ENCODE data around the gene ABLIM1.

Gene ABLIM1

GRCh38 chr10:114406455-114406854 is 251.6 kb downstream of the ABLIM1 start:
- no peak for DNase-seq (ENCODE audit: low read depth)

- DNase-seq (ENCODE audit: low read depth): no peak
Measured at GRCh38 chr10:114405011-114405350, 253.1 kb downstream of the ABLIM1 start.

DNA sequence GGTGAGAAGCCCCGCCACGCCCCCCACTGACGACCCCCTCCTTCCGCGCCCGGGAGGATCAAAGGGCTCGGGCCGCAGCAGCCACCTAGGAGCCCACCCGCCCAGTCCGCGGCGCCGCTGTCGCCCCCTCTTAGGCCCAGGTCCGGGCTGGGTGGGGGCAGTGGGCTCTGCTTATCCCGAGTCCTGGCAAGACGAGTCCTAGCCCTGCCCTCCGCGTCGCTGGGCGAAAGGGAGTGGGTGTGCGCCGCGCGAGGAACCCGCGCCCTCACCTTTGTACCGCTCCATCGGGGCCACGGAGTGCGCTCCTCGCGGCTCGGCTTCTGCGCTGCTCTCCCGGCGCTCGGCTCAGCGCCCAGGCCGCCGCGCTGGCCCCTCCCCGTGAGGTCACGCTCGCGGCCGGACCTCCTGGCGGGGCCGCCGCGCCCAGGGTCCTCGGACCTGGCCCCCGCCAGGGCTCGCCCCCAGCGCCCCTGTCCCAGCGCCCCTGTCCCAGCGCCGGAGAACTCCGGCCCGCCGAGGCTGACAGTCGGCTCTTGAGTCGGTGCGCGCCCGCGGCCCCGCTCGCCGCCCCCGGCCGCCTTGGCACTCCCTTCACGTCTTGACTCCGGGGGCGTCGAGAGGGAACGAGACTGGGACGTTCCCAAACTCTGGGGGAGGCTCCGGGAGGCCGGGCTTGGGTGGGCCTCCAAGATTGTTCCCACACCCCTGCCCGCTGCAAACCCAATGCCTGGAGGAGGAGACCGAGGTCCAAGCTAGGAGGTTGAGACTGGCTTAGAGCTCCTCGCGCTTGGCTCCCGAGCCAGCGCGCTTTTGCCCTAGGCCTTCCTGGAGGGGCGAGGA is 253.7 kb downstream of the ABLIM1 start, which contains the start of gene AFAP1L2:
Gene AFAP1L2 (minus strand): TSS at position 332 of the 840 bp plus-strand sequence. CDS start 47 bp downstream, at position 285.
- DNase-seq (ENCODE audit: low read depth): no peak

DNA sequence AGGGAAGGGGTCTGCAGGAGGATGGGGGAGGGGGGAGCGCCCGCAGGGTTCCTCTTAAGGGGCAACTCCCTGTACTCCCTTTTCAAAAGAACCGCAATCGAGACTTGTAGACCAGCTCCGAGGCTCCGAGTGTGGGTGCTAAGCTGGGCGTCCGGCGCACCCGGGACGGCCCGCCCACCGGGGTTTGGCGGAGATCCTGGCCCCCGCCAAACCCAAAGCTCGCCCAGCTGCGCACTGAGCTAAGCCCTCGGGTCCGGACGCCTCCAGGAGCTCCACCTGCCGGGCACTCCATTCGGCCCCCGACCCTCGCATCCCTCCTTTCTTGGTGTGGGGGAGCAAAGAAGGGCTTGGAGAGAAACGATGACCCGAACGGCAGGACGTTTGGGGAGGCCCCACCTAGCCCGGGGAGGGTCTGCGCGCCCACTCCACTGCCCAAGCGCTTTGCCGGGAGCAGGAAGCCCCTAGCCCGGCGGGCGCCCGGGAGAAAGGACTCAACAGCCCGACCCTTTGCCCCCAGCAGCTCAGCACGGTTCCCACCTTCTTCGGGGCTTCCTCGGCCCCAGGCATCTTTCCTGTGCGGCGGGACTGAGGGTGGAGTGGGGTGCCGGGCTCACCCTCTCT is 254.4 kb downstream of the ABLIM1 start:
- DNase-seq (ENCODE audit: low read depth): no peak

DNA sequence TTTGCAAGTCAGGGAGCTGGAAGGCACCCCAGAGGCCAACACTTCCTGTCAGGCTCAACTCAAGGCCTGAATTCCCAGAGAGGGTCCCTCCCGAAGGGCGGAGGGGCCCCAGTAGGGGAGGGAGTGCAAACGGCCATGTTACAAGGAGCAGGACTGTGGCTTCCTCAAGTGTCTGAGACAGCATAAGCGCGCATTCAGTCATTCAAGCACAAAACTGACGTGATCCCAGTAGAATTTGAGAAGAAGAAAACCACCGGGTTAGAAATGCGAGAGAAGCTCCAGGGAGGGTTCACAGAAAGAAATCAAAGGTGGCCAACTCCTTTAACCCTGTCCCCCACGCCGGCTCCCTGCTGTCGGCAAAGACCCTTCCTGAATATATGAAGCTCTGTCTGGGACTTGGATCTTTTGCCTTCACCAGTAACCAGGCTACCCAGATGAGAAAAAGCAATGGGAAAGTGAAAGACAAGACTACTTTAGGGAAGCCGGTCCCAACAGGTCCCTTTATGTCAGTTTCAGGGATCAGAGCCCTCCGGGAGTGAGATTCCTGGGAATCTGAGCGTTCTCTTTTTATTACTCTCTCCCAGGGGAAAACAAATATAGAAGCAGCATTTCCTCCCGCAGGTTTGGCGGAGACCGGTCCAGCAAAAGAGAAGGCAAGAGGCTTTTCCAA is 255.1 kb downstream of the ABLIM1 start:
- no peak for DNase-seq (ENCODE audit: low read depth)

DNA sequence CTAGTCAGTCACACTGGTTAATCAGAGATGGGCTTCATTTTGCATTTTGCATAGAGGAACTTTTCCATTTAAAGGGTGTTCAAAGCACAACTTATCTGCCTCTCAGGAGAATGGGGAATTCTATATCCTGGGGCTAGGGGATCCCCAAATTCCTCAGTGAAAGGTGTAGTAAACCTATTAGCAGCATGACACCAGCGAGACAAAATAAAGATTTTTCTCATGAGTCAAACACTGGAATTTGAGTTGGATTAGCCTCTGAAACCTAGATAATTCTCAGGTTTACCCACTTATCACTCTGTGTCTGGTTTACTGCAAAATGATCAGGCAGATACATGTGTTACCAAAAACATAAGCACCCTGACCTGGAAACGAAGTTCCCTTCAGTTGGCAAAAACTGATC is 255.8 kb downstream of the ABLIM1 start:
- no peak for DNase-seq (ENCODE audit: low read depth)

DNA sequence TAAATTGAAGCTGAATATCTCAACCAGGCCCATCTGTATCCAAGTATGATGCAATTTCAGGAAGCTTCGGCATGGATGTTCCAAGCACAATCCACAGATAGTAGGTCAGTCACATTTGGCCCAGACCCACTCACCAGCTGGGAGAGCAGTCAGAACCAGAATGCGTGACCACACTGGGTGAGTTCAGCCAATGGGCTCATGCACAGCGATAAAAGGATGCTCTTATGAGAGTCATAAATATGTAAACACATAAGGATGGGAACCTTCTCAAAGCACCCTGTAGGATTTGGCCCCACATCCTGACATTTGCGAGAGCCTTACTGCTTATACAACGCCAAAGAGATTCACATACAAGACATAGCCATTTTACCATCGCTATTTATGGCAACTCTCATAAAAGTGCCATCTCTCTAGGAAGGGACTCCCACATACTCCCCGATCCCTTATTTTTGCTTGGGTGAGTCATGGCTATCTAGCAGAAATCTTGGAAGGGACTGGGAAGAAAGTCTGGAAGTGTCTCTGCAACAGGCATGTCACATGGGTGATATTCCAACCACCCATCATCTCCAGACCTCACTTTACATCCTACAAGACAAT is 256.8 kb downstream of the ABLIM1 start:
- peak; percentile 35 for DNase-seq (ENCODE audit: low read depth)

- no peak for DNase-seq (ENCODE audit: low read depth)
Measured at GRCh38 chr10:114400091-114400490, 258.0 kb downstream of the ABLIM1 start.

DNA sequence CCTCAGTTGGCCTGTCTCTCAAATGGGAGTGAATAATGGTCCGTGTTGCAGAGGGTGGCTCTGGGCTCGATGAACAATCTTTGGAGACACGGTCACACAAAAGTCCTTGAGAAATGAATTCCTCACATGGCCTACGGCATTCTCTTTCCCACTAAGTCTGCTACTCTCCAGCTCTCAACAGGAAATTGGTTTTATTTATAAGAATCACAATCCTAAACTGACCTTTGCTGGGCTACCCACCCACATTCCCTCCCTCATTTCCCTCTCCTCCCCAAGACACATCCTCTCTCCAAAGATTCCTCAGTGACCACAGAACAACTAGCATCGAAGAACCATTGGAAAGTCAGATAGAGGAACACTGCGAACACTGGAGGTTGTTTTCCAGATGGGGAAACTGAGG is 258.5 kb downstream of the ABLIM1 start:
- no peak for DNase-seq (ENCODE audit: low read depth)

DNA sequence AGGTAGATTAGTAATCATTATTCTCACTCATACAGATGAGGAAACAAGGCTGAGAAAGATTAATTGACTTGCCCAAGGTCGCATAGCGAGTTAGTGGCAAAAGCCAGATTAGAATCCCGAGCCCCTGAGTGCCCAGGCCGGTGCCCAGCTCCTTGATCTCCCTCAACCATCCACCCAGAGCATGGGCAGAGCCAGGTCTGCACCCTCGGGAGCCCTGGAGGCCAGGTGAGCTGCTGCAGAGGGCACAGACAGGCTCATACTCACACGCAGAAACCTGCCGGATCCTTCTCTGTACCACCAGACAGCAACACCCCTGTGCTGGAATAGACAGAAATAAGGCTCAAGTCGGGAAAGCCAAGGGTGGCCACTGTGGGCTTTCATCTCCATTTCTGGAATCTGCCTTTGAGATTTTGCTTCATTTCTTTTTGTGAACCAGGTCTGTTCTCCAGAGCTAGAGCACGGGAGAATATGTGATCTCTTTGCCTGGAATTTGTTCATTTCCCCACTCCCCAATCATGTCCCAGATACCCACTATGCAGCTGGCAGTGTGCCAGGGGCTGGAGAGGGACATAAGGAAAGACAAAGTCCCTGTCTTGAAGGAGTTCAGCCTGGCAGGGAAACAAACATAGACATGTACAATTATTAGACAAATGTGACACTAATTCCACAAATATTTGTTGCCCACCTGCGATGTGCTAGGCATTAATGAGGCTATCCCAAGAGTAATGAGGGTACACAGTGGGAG is 259.3 kb downstream of the ABLIM1 start:
- no peak for DNase-seq (ENCODE audit: low read depth)

DNA sequence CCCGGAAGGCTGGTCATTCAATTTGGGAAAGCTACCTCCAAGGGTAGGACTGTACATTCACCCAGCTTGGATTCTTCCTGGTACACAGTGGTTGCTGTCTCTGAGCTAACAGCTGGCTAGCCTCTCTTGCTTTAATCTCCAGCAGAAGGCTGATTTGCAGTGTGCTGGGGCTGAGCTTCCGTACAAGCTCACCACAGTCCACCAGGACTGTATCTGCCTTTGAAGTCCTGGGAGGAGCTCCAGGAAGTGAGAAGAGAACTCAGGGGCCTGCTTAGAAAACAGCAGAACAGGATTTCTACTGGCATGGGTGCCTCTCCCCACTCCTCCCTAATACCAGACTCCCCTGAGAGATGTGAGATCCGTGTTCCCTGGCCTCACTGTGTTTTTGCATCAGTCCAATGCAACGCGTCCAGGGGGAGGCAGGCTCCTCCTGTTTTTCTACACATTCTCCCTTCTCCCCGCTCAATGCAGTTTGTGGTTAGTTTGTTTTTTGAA is 260.4 kb downstream of the ABLIM1 start:
- no peak for DNase-seq (ENCODE audit: low read depth)

DNA sequence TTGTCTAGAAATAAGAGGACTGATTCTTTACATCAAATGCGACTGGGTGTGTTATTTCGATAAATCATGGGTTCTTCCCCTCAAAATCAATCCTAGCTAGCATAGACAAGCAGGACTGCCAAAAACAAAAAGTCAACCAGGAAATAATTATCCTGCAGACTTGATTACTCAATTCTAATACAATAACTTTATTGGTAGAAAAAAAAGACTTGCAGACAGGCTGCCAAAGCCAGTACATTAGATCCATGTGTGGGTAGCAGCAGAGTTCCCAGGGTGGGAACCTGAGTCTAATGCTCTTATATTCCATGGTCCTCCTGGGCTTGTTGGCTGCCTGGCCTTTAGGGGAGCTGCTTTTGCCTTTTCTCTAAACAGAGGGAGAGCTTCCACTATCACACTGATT is 261.6 kb downstream of the ABLIM1 start:
- DNase-seq (ENCODE audit: low read depth): no peak

DNA sequence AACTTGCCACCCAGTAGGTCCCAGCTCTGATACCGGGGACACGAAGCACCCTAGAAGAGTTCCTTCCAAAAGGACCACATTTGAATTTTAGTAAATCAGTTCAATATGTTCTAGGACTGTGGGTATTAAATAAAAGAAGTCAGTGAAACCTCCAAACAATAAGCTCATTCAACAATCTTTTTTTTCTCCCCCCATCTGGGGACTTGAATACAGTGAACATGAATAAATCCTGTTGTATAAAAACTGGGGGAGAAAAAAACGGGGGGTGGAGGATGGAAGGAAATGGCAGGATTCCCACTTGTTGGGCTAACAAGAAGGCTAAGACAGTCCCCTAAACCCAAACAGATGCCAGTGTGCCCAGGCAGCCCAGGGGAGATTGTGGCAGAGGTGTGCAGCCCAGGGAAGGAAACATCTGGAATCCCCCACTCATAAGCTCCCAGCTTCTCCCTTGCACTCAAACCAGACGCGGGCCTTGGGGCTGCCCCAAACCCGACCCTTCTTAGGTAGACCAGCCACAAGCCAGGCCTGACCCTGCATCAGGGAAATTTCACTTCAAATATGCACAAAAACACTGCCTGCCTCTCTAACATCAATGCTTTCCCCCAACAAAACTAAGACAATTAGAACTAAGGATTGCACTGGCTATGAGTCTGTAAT is 262.6 kb downstream of the ABLIM1 start:
- no peak for DNase-seq (ENCODE audit: low read depth)

DNA sequence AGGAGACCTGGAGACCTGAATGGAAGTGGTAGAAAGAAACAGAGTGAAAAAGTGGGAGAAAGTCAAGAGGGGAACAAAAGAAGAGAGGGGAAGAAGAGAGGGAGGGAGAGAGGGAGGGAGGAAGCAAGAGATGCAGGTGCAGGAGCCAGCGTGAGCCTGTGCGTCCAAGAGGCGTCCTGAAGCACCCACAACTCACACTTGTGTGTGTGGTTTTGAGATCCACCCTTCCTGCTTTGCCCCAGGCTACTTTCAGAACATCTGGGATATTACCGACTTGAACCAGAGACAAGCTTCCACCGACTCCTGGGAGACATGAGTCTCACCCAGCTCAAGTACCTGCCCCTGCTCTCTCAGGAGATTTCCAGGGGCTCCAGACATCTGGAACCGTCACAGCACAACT is 263.5 kb downstream of the ABLIM1 start:
- DNase-seq (ENCODE audit: low read depth): no peak

DNA sequence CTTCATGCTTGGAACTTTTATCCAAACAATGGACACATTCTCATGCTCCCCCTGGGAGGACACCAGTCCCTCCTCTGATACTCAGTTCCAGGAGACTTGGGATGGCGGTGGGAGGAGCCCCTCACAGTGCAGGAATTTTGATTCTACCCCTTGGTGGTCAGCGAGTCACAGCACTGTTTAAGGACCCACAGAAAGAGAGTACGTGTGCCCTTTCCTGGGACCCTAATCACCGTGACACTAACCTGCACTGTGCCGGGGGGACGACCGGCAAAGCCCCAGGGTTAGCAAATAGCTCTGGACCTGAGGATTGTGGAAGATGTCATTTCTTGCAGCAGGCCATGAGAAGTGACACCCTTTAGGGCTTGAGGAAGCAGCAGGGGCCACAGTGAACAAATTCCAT is 264.2 kb downstream of the ABLIM1 start:
- DNase-seq (ENCODE audit: low read depth): no peak

- DNase-seq (ENCODE audit: low read depth): no peak
Measured at GRCh38 chr10:114393482-114393881, 264.6 kb downstream of the ABLIM1 start.

GRCh38 chr10:114392112-114392835 is 265.8 kb downstream of the ABLIM1 start:
- no peak for DNase-seq (ENCODE audit: low read depth)

DNA sequence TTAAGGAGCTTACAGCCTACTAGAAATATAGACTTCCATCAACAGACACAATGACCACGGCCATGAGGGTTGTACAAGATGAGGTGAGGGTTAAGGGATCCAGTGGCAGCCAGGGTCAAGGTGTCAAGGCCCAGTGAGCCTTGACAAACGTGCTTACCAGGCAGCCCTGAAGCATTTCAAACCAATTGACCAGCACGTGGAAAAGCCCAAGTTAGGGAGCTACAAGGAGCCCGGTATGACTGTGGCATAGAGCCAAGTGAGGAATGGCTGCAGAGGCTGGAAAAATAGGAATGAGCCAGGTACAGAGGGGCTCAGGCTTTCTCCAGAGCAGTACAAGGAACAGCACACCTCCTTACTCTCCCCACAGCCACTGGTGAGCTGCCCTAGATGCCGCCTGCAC is 266.5 kb downstream of the ABLIM1 start:
- DNase-seq (ENCODE audit: low read depth): no peak

DNA sequence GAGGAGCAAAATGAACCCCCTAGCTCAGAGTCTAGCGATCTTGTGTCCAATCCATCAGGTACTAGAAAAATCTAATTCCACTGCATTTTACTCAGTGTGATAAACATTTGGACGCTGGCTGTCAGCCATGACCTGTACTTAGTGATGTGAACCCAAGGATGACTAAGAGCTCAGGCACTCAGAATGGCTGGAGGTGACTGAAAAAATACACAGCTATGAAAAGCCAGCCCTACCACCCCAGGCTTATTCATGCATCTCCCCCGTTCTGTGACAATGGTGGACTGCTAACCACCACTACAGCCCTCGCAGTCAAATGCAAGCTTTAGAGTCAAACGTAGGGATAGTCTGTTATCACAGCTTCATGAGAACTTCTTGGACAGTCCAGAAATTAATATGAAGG is 268.6 kb downstream of the ABLIM1 start:
- DNase-seq (ENCODE audit: low read depth): no peak

GRCh38 chr10:114388275-114388674 is 269.8 kb downstream of the ABLIM1 start:
- DNase-seq (ENCODE audit: low read depth): no peak

DNA sequence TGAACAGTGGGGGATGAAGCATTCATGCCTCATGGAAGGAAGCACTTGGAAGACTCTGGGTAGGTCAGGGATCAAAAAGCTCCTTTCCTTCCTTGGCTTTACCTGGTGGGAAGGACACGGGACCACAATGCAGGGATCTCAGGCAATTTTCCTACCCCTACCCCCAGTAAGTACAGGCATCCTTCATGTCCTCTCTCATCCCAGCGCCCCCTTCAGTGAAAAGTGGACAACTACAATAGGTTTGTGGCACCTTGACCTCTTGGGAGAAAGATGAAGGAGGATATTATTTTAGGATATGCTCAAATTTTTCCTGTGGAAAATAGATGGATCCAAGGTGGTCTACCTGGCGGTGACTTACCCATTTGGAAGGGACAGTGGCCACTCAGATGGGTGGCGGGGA is 270.3 kb downstream of the ABLIM1 start:
- DNase-seq (ENCODE audit: low read depth): no peak

Data from fibroblast of gingiva (primary cell).